Stimulated activated CD8-positive, alpha-beta memory T cell treated with anti-CD3 and anti-CD28 coated beads, Interleukin-4, amount 100 ng/mL, for 1 hour (primary cell): ENCODE results near the gene TMX4.

Experiments
- DNase-seq, 2 donors: peaks; one replicate each; pipeline ENCODE4 v3.0.0-alpha.2; 2020; ENCODE audit warnings: low read depth in 2 of 2, low spot score in 1 of 2

The TMX4 gene

DNA sequence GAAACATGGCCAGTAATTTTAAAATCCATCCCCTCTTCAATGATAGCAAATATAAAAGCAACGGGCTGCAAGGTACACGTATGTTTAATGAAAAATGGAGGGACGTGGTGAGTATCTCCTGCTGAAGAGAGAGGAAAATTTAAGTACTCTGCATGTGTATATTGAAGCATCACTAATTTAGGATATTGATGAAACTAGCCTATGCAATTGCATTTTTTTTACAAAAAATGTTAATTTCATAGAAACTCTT, 362 bp upstream of the TMX4 start:
- no peak for DNase-seq

DNA sequence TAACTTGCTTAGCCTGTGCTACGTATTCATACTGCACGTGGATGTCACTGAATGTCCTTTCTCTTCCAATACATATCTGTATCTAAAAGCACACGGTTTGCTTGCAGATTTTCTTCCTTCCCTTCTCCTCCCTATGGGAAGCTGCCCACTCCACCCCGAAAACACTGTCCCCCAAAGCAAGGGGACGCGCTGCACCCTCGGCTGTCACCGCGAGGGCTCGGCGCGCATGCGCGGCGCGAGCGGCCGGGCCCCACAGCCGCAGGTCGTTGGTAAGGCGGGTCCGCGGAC, 659 bp downstream of the TMX4 start:
- peak in 1 of 2 donors; percentile 37 for DNase-seq

DNA sequence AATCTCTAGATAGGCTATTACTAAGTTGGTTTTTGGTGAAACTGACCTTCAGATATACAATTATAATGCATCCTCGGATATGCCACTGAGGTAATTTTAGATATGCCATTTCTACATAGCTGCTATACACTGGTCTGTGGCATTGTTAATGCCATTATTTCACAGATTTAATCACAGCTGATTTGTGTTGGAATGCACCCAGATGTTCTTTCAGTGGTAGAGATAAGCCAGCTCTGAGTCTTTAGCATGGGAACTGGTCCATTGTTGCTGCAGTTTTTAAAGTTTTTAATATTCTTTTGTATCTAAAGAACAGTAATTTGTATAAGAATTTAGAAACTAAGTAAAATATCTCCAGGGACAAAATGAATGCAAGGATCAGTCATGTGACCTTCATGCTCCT, 6.8 kb downstream of the TMX4 start:
- no peak for DNase-seq

DNA sequence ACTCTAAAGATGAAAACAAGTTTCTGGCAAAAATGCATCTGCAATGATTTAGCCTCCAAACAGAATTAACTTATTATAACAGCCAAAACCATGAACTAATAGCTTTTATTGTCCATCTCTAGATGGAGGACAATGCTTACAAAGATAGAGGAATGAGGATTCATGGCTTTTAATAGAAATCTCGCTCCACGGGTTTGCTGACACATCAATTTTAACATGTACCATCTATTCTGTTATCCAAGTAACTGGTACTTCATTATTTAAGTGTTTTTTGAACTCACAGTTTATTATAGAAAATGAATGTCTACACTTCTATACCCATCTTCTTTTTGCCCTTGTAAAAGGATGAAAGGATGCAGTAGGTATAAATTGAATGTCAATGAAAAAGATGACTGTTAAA, 10.8 kb downstream of the TMX4 start:
- no peak for DNase-seq

DNA sequence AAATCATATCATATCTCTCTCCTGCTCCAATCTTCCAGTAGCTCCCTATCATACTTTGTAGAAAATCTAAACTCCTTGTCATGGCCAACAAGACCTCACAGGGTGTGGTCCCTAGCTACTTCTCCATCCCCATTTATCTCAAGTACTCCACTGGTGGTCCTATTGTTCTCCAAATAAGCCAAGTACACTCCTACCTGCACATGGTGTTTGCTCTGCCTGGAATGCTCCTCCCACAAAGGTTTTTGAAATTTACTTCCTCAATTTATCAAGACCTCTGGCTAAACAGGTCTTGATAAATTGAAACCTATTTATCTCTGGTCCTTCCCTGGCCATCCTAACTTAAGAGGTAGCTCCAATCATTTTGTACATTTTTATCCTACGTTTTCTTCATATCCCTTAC, 12.1 kb downstream of the TMX4 start:
- no peak for DNase-seq

DNA sequence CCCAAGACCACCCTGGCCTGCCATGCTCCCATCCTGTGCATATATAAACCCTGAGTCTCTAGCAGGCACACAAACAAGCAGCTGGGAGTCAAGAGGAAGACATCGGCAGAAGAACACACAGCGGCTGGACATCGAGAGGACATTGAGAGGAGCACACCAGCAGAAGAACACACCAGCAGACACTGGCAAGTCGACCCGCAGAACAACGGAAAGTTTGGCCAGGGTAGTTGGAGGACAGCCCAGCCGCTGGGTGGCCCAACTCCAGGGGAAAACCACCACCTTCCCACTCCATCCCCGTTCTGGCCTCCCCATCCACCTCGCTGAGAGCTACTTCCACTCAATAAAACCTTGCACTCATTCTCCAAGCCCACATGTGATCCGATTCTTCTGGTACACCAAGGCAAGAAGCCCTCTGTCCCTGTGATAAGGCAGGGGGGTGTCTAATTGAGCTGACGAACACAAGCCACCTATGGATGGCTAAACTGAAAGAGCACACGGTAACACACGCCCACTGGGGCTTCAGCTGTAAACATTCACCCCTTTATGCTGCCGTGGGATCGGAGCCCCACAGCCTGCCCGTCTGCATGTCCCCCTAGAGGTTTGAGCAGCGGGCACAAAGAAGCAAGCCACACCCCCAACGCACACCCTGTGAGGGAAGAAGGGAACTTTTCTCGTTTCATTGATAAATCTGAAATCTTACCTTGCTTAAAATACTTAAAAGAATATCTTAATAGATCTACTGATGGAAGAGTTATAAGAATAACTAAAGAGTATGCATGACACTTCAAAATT, 13.8 kb downstream of the TMX4 start:
- no peak for DNase-seq

DNA sequence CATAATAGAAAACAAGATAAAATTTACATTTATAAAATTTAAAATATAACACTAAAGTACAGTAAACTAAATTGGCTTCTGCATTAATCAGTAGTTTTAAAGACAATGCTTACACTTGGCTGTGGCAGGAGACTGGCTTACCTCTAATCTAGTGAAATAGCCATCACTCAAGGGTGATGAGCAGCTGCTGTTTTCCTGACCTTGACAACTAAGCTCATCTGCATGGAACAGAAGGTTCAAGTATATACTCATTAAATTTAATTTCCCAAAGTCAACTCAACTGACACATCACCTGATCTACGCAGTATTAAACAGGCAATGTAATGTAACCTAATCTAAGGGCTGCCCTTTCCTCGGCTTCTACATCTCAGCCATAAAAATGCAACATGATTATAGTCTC, 14.5 kb downstream of the TMX4 start:
- no peak for DNase-seq

DNA sequence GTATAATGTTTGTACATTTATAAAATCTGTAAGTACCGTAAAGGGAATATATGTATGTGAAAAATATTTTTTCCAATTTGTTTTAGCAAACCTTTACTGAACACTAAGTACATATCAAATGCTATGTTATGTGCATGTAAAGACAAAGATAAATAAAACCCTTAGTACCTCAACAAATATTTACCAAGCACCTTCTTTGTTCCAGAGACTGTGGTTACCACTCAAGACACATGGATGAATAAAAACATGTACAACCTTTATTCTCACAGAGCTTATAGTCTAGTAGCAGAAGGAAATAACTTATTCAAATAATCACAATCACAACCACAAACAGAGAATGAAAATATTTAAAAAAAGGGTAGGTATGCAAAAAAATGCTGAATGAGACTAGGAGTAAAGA, 17.5 kb downstream of the TMX4 start:
- DNase-seq, result no peak

DNA sequence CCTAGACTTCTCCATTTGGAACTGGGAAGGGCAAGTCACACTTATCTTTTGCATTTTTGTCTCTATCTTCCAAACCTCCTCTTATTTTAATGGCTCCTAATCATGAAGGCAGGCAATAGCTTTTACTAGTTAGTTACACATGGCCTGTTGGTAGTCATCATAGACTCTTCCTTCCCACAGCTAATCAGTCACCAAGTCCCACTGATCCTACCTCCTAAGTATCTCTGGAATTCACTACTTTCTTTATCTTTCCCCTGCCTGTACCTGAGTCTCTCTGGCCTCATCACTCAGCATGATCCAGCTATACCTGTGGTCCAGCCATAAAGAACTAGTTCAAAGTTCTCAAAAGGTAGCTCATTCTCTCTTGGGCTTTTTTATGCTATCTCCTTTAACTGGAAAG, 18.8 kb downstream of the TMX4 start:
- DNase-seq, result no peak

DNA sequence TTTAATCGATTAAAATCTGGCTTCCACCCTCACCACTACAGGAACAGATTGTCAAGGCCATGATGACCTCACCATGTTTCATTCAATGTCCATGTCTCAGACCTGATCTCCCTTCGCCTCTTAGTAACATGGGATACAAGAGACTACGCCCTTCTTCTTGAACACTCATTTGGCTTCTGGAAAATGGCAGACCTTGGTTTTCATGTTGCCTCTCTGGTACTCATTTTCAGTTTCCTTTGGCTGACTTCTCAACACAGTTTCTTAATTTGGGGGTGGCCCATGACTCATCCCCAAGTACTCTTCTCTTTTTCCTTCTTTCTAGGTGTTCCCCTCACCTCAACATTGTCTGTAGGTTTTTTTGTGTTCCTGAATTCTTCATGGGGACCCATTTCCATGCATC, 22.7 kb downstream of the TMX4 start:
- DNase-seq, result no peak

DNA sequence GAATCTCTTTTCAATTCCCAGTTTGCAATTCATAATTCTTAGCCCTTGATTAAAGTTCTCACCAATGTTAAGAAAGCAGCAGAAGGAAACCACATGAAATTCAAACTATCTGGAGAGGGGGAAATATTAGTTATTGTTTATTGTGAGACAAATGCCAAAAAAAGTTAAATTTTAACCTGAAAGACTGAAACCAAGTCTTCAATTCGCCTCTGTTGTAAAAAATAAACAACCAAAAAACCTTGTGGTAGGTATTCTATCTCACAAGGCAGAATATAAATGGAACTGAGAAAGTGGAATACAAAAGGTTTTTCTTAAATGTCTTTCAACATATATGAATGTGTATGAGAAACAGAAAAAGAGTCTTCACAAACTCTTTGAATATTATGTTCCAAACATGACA, 24.8 kb downstream of the TMX4 start:
- DNase-seq, result no peak

DNA sequence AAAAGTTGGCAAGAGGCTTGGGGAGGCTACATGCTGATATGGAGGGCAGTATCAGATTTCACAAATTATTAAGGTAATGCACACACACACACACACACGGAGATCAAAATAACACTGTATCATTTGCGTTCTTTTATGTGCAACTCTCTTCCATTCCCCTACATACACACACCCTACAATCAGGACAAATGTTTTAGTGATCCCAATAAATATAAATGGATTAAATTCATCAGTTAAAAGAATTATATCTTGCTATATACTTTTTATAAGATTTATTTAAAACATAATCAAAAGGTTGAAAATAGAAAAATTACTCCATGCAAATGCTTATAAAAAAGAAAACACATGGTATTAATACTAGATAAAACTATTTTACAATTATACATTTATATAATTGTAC, 25.9 kb downstream of the TMX4 start:
- DNase-seq, result no peak

DNA sequence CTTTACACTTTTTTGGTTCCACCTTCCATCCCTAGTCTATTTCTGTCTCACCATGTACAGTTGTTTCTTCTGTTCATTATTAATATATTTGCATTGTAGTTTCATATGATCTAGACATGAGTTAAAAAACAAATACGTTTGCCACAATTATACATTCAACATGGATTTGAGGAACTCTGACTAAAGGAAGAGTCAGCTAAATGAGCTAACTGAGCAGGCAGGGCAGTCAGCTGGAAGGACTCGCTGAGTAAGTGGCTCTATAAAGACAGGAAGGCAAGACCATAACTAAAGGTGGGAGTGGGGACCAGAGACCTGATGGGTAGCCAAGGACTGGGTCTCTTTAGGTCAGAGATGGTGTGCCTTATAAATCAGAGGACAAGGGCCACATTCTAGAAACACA, 26.3 kb downstream of the TMX4 start:
- DNase-seq, result no peak

DNA sequence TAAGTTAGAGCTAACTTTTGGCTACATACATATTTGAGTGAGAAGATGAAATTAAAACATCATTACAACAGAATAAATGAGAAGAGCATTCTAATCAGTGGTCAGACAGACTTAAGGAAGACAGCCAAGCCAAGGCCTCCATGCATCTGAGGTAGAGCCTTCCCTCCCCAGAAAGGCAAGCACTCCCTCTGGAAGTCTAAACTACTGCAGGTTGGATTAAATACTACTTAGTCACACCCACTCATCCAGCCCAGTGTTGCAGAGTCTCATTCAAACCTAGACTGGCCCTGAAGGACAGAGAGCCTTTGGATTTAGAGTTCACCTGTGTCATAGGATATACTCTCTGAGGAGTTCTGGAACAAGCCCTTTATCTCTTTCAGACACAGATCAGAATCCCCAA, 29.2 kb downstream of the TMX4 start:
- no peak for DNase-seq

DNA sequence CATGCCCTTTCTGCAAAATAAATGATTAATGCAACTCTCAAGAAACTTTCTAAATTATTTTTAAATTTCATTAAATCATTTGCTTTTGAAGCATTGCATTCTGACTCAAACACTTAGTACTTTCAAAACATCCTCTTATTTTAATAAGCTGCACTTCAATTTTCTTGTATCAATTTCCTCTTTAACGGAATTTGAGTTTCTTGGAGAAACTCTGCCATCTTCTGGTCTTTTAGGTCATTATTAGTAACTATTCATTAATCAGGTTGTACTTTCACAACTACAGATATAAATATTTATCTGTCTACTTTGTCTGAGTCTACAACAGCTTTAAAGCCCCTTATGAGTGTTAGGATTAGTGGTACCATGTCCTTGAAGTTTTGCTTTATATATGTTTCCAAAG, 30.2 kb downstream of the TMX4 start:
- no peak for DNase-seq

DNA sequence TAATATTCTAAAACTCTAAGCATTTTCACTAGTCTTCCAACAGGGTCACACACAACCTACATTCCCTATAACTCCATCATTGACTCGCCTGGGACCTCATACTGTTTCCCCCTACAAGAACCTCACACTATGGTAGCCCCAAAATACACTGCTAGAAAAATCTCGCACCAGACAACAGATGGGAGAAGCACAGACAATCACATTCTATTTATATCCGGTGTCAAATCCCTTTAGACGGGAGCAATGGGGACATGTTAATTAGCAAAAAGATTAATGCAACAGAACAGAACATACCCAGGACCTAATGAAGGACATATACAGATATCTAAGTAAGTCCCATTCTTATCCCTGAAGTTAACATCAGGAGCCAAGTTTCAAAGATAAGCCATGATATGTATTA, 33.6 kb downstream of the TMX4 start:
- DNase-seq, result no peak

DNA sequence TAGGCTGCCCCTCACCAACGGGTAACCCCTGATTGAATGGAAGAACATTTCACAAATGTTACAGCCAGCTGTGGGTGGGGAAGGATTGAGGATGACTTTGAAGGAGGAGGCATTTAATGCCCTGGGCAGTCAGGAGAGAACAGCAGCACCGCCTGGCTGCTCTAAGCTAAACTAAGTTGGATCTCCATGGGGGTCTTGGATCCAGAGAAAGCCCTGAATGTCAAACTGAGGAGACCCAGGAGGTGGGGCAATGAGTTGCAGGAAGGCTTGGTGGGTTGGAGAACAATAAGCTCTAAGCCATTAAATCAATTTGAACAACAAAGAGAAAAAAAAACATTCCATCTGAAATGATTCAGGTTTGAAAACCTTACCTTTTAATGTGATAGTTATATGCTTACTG, 35.4 kb downstream of the TMX4 start:
- DNase-seq, result no peak

DNA sequence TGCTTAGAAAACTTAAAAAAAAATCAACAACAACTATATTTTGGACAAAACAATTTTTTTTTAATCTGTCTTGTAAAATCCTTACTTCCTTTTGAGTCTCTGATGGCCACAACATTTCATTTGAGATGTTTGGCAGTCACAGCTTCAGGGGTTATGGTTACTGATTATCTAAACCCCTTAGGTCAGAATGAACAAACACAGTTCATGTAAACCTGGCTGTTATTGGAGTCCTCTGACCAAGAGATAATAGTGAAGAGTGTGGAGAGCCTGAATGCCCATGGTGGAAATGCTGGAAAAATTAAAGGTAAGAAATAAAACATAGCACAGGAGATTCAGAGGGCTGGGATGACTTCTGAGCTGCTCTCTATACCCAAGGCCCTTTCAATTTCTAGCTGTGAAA, 38.2 kb downstream of the TMX4 start:
- DNase-seq, result no peak

DNA sequence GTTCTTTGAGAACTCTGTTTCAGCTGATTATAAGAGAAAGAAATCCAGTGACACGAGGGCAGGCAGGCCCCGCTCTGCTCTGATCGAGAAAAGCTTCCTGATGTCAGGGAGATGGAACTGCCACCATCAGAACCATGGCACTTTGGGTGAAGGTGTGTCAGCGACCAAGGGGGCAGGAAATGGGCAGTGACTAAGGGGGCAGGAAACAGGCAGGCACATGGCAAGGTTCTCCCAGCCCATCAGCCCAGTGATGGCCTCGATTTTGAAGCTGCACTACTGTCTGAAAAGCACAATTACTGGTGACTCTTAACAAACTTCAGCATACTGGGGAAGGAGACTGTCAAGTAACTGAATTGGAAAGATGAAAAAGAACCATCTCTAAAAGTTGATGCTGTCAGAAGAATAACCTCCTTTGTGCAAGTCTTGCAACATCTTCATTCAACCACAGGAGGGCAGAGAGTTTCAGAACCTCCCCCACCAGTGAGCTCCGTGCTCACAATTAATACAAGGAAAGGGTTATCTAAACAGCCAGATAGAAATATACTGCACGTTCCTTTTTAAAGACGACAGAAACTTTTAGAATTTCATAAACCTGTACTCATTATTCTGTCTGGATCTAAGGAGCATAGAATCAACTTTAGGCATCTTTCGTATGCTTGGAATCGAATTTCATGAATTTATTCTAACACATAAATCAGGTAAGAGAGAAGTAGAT, 39.1 kb downstream of the TMX4 start:
- DNase-seq, result no peak

DNA sequence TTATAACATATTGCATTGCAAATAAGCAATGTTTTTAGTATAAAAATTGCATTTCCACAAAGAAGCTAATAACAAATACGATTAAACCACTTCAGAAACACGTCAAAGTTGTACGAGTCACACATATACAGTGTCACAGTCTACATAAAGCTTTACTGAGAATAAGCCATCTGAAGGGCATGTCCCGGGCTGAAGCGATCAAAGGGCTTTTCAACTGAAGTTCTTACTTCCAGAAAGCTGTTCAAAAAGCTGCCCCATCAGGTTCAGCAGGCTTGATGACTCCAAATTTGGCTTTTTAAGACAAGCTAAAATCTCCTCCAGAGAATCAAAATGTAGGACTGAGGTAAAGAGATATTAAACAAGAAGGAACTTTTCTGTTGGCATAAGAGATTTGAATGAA, 41.9 kb downstream of the TMX4 start:
- DNase-seq, result no peak

DNA sequence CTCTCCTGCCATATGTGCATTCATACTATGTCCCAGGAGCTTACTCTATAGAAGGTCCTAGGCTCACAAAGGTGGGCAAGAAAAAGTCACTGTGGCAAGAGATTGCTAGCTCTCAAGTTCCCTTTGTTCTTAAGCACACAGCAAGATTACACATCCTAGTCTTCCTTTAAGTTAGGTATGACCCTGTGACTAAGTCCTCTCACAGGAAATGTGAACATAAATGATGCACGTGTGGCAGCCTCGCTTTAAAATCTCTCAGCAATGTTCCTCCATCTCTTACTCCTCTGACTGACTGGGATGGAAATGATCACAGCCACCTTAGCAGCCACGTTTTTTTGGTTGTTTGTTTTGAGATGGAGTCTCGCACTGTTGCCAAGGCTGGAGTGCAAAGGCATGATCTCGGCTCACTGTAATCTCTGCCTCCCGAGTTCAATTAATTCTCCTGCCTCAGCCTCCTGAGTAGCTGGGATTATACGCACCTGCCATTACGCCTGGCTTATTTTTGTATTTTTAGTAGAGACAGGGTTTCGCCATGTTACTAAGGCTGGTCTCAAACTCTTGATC, 43.6 kb downstream of the TMX4 start:
- DNase-seq, result no peak

DNA sequence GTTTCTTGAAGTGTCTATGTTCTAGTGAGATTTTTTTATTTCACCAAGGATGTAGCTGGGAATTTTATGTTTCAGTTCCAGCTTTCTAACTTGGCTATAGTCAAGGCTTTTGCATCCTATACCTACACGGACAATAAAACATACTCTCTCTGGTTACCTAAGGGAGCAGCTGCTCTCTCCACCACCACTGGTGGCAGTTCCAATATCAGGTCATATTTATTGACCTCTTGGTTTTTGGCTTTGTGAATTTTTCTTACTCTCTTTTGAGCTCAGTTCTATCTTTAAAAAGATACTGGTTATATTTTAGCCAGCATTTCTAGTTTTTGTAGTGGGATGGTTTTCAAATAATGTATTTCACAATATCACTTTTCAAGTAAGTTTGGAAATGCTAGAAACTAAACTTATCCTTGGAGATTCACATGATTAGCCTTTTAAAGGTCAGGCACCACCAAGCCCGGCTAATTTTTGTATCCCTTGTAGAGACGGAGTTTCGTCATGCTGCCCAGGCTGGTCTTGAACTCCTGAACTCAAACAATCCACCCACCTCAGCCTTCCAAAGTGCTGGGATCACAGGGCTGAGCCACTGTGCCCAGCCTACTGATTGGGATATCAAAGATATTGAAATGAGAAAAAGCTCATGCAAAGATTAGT, 44.7 kb downstream of the TMX4 start:
- no peak for DNase-seq
